HepG2 (cell line): ENCODE results near the gene SLC4A8. TPM values are rescaled to one million over a fixed set of nuclear protein-coding genes. Genes with fewer than 3 reads are reported as not detected.

ENCODE experiments used
- ATAC-seq: fragments of 200-7000 bp; cut with Tn5 transposase; 3 replicates; pipeline ENCODE4 v1.9.1; 2020; ENCODE audit warnings: mild to moderate bottlenecking, moderate library complexity
- BruUV-seq: library from RNA; stranded (reverse); fragments of 400-500 nt; replicated peaks from 2 replicates; lab custom pipeline; 2021; lab: Mats Ljungman, UMichigan
- CTCF ChIA-PET: fragments of 300-600 bp; formaldehyde crosslinking; extraction: SDS; loops from one replicate; lab custom pipeline; 2021; ENCODE audit warnings: low total read pairs, inconsistent platforms, low intra/inter-chr PET ratio; lab: Yijun Ruan, JAX
- POLR2A ChIA-PET: fragments of 350-600 bp; sonication (Branson Sonifier 250); formaldehyde crosslinking; loops from one replicate; lab custom pipeline; 2020; ENCODE audit warnings: antibody characterized with exemption, inconsistent platforms; lab: Yijun Ruan, JAX
- DNase-seq: peaks from one replicate; pipeline ENCODE4 v3.0.0-alpha.2; 2015; ENCODE audit warnings: low spot score
- FAIRE-seq: peaks from 3 replicates; lab custom pipeline; 2011; peaks lifted over from hg19 to GRCh38; lab: Jason Lieb, UNC
- H2AFZ ChIP-seq: one replicate; pipeline ENCODE4 v1.6.1; 2011; ENCODE audit warnings: low read length, inconsistent platforms
- H3K27ac ChIP-seq: fragments of 300-600 bp; 3 replicates; pipeline ENCODE4 v1.8.0; 2011; ENCODE audit warnings: mixed run types, mild to moderate bottlenecking, mixed read lengths, low read length, inconsistent platforms; ENCODE audit not compliant: insufficient read depth; ENCODE audit errors: extremely low read length
- H3K27me3 ChIP-seq, 2 experiments: fragments of 200-600 bp in 1 of 2; 2 replicates in 1 of 2; 3 replicates in 1 of 2; pipeline versions ENCODE4 v1.6.0 to v1.8.0; 2011; ENCODE audit warnings: low read length in 2 of 2, mild to moderate bottlenecking in 2 of 2, moderate library complexity in 2 of 2, inconsistent platforms in 1 of 2; ENCODE audit not compliant: insufficient read depth in 2 of 2, control insufficient read depth in 1 of 2
- H3K36me3 ChIP-seq, 2 experiments: fragments of 200-600 bp in 1 of 2; replicated peaks in 1 of 2; 2 replicates in 1 of 2; 3 replicates in 1 of 2; pipeline versions ENCODE4 v1.5.1 to v1.8.0; 2011; ENCODE audit warnings: low read length in 2 of 2, inconsistent platforms in 1 of 2; ENCODE audit not compliant: insufficient read depth in 2 of 2, control insufficient read depth in 1 of 2
- H3K4me1 ChIP-seq: 2 replicates; pipeline ENCODE4 v1.5.1; 2012; ENCODE audit warnings: low read length, inconsistent platforms; ENCODE audit not compliant: insufficient read depth
- H3K4me2 ChIP-seq: 2 replicates; pipeline ENCODE4 v1.6.0; 2011; ENCODE audit warnings: low read depth, low read length, inconsistent platforms
- H3K4me3 ChIP-seq, 3 experiments: fragments of 200-600 bp in 1 of 3; sonication (generic), shearing (Covaris generic) in 1 of 3; replicated peaks in 1 of 3; 2 replicates each; pipeline ENCODE4 v1.5.1; 2011 to 2016; ENCODE audit warnings: low read length in 3 of 3, inconsistent platforms in 2 of 3, low read depth in 2 of 3, mild to moderate bottlenecking in 2 of 3, control low read depth in 1 of 3, mixed read lengths in 1 of 3; ENCODE audit not compliant: insufficient read depth in 1 of 3
- H3K79me2 ChIP-seq: one replicate; pipeline ENCODE4 v1.6.1; 2011; ENCODE audit warnings: low read length, inconsistent platforms; ENCODE audit not compliant: insufficient read depth
- H3K9ac ChIP-seq: 2 replicates; pipeline ENCODE4 v1.6.0; 2011; ENCODE audit warnings: mild to moderate bottlenecking, low read depth, low read length, inconsistent platforms; ENCODE audit not compliant: insufficient read depth
- H3K9me3 ChIP-seq: 2 replicates; pipeline ENCODE4 v1.5.1; 2012; ENCODE audit warnings: mild to moderate bottlenecking, low read length
- H4K20me1 ChIP-seq: 2 replicates; pipeline ENCODE4 v1.6.0; 2011; ENCODE audit warnings: inconsistent platforms, mild to moderate bottlenecking, low read length, moderate library complexity; ENCODE audit not compliant: insufficient read depth
- CBX2 ChIP-seq, 2 experiments: fragments of 200-600 bp in 1 of 2; sonication (generic); formaldehyde crosslinking in 1 of 2; IDR thresholded peaks; 2 replicates each; pipeline versions ENCODE4 v1.7.0 to v1.8.1; 2018 to 2022; ENCODE audit warnings: low read depth in 2 of 2, low read length in 1 of 2, mild to moderate bottlenecking in 1 of 2, missing genetic modification reagents in 1 of 2
- GATAD1 ChIP-seq: IDR thresholded peaks from 2 replicates; pipeline ENCODE4 v1.6.1; 2016; ENCODE audit warnings: missing genetic modification reagents, missing compliant biosample characterization
- KAT7 ChIP-seq: IDR thresholded peaks from 2 replicates; pipeline ENCODE4 v1.6.1; 2018; ENCODE audit warnings: borderline replicate concordance, missing compliant biosample characterization
- MLXIP ChIP-seq: sonication (generic); formaldehyde crosslinking; IDR thresholded peaks from 2 replicates; pipeline ENCODE4 v1.9.0; 2021; ENCODE audit warnings: missing genetic modification reagents, borderline replicate concordance
- NBN ChIP-seq: fragments of 450-650 bp; conservative IDR thresholded peaks from 2 replicates; pipeline ENCODE4 v1.6.1; 2017
- REL ChIP-seq: sonication (generic); formaldehyde crosslinking; conservative IDR thresholded peaks from 2 replicates; pipeline ENCODE4 v1.8.0; 2022; ENCODE audit warnings: mild to moderate bottlenecking, missing genetic modification reagents, moderate library complexity
- SALL1 ChIP-seq: sonication (generic); formaldehyde crosslinking; IDR thresholded peaks from 2 replicates; pipeline ENCODE4 v1.8.0; 2022; ENCODE audit warnings: mild to moderate bottlenecking, missing genetic modification reagents
- ZFP1 ChIP-seq: IDR thresholded peaks from 2 replicates; pipeline ENCODE4 v1.6.1; 2016
- ZNF34 ChIP-seq: sonication (generic); formaldehyde crosslinking; IDR thresholded peaks from 2 replicates; pipeline ENCODE4 v1.4.0; 2020; ENCODE audit warnings: mild to moderate bottlenecking, missing genetic modification reagents, borderline replicate concordance
- ZNF451 ChIP-seq: sonication (generic); formaldehyde crosslinking; IDR thresholded peaks from 2 replicates; pipeline ENCODE4 v1.5.0; 2020; ENCODE audit warnings: mild to moderate bottlenecking, missing genetic modification reagents
- ZNF652 ChIP-seq: IDR thresholded peaks from 2 replicates; pipeline ENCODE4 v1.6.1; 2016; ENCODE audit warnings: low read depth, borderline replicate concordance
- ZSCAN12 ChIP-seq: sonication (generic); formaldehyde crosslinking; IDR thresholded peaks from 2 replicates; pipeline ENCODE4 v1.9.0; 2021; ENCODE audit warnings: mild to moderate bottlenecking, missing genetic modification reagents
- ZSCAN25 ChIP-seq: sonication (generic); formaldehyde crosslinking; IDR thresholded peaks from 2 replicates; pipeline ENCODE4 v1.8.0; 2022; ENCODE audit warnings: mild to moderate bottlenecking, missing genetic modification reagents
- WGBS: methylation state at CpG from one replicate; pipeline ENCODE4 v1.1.6; 2017; ENCODE audit warnings: low lambda C conversion rate; 5-methylcytosine and 5-hydroxymethylcytosine counted together
- in situ Hi-C: cut with HindIII; loops from 2 replicates; pipeline ENCODE4 v1.10.0; 2017; ENCODE audit warnings: low pct_unique_long_range_greater_than_20kb; ENCODE audit not compliant: extremely low pct_ligation_motif_present
- intact Hi-C: fragments of 100-400 bp; cut with micrococcal nuclease; formaldehyde crosslinking; loops from one replicate; pipeline ENCODE4 v1.10.0; 2022; ENCODE audit not compliant: unreplicated experiment
- polyA plus RNA-seq, 8 experiments: library from polyadenylated mRNA; depleted of rRNA in 3 of 8; stranded (reverse) in 7 of 8; unstranded in 1 of 8; fragments of >200 nt; fragmentation: Illumina TruSeq in 4 of 8; extraction: Trizol in 4 of 8; gene quantifications; 2 replicates each; pipeline versions ENCODE4 v1.2.1 to v1.2.3, GENCODE V29; 2011 to 2016; ENCODE audit warnings: low read depth in 4 of 8, missing spikeins in 1 of 8, mixed read lengths in 1 of 8; ENCODE audit not compliant: insufficient read depth in 1 of 8
- total RNA-seq, 5 experiments: library from RNA; depleted of rRNA; stranded (reverse); fragments of >200 nt; fragmentation: Illumina TruSeq; extraction: Trizol; gene quantifications; 2 replicates each; pipeline ENCODE4 v1.2.3, GENCODE V29; 2016; ENCODE audit warnings: low read depth in 1 of 5
- TF ChIP-seq, protein P1 (sequence below): sonication (generic); formaldehyde crosslinking; IDR thresholded peaks from 2 replicates; pipeline ENCODE4 v1.4.0; 2020; ENCODE audit warnings: missing genetic modification reagents
- TF ChIP-seq, protein P2 (sequence below): sonication (generic); formaldehyde crosslinking; IDR thresholded peaks from 2 replicates; pipeline ENCODE4 v1.9.0; 2022; ENCODE audit warnings: missing genetic modification reagents, mild to moderate bottlenecking, borderline replicate concordance

Gene SLC4A8
- total and polyA plus RNA-seq, 2 of the 13 experiments (the other 11 are each of a cell fraction or from before 2014, with no cell fraction given), result under 0.01 to 0.07 TPM

- FAIRE-seq (no peak), ATAC-seq (no peak), DNase-seq (no peak)
- Histone ChIP-seq H3K36me3 (no peaks in the 10 kb centered on the region), H3K9me3 (no peaks in the 10 kb centered on the region), H2AFZ (no peak overlapping the region), H3K9ac (no peak overlapping the region), H3K4me1 (no peaks in the 10 kb centered on the region), H3K79me2 (no peaks in the 10 kb centered on the region), H3K4me2 (no peak overlapping the region), H4K20me1 (no peaks in the 10 kb centered on the region), H3K4me3 (no peak overlapping the region), H3K27ac (no peak overlapping the region), H3K27me3 (peaks cover 0 to 2% of the 10 kb centered on the region in 2 experiments; a peak in 2 of 5 replicates)
- TF ChIP-seq ZNF34 (CRISPR knock-in tag), result no peak
- TF ChIP-seq, protein P1, sequence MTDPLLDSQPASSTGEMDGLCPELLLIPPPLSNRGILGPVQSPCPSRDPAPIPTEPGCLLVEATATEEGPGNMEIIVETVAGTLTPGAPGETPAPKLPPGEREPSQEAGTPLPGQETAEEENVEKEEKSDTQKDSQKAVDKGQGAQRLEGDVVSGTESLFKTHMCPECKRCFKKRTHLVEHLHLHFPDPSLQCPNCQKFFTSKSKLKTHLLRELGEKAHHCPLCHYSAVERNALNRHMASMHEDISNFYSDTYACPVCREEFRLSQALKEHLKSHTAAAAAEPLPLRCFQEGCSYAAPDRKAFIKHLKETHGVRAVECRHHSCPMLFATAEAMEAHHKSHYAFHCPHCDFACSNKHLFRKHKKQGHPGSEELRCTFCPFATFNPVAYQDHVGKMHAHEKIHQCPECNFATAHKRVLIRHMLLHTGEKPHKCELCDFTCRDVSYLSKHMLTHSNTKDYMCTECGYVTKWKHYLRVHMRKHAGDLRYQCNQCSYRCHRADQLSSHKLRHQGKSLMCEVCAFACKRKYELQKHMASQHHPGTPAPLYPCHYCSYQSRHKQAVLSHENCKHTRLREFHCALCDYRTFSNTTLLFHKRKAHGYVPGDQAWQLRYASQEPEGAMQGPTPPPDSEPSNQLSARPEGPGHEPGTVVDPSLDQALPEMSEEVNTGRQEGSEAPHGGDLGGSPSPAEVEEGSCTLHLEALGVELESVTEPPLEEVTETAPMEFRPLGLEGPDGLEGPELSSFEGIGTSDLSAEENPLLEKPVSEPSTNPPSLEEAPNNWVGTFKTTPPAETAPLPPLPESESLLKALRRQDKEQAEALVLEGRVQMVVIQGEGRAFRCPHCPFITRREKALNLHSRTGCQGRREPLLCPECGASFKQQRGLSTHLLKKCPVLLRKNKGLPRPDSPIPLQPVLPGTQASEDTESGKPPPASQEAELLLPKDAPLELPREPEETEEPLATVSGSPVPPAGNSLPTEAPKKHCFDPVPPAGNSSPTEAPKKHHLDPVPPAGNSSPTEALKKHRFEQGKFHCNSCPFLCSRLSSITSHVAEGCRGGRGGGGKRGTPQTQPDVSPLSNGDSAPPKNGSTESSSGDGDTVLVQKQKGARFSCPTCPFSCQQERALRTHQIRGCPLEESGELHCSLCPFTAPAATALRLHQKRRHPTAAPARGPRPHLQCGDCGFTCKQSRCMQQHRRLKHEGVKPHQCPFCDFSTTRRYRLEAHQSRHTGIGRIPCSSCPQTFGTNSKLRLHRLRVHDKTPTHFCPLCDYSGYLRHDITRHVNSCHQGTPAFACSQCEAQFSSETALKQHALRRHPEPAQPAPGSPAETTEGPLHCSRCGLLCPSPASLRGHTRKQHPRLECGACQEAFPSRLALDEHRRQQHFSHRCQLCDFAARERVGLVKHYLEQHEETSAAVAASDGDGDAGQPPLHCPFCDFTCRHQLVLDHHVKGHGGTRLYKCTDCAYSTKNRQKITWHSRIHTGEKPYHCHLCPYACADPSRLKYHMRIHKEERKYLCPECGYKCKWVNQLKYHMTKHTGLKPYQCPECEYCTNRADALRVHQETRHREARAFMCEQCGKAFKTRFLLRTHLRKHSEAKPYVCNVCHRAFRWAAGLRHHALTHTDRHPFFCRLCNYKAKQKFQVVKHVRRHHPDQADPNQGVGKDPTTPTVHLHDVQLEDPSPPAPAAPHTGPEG (CRISPR knock-in tag), result no peak
- TF ChIP-seq NBN, result no peak
- TF ChIP-seq MLXIP, result no peak
- TF ChIP-seq KAT7 (CRISPR knock-in tag), result no peak
- TF ChIP-seq ZNF652 (CRISPR knock-in tag), result no peak
- no peak for TF ChIP-seq SALL1 (CRISPR knock-in tag)
- no peak for TF ChIP-seq ZSCAN12 (CRISPR knock-in tag)
- TF ChIP-seq, protein P2, sequence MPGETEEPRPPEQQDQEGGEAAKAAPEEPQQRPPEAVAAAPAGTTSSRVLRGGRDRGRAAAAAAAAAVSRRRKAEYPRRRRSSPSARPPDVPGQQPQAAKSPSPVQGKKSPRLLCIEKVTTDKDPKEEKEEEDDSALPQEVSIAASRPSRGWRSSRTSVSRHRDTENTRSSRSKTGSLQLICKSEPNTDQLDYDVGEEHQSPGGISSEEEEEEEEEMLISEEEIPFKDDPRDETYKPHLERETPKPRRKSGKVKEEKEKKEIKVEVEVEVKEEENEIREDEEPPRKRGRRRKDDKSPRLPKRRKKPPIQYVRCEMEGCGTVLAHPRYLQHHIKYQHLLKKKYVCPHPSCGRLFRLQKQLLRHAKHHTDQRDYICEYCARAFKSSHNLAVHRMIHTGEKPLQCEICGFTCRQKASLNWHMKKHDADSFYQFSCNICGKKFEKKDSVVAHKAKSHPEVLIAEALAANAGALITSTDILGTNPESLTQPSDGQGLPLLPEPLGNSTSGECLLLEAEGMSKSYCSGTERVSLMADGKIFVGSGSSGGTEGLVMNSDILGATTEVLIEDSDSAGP (CRISPR knock-in tag), result no peak
- TF ChIP-seq GATAD1 (CRISPR knock-in tag), result no peak
- TF ChIP-seq CBX2 (IDR thresholded peaks at IDR 0.05; ENCODE audit: low read depth, low read length), result no peak
- TF ChIP-seq CBX2 (CRISPR knock-in tag; IDR thresholded peaks at IDR 0.05; ENCODE audit: low read depth), result no peak
- TF ChIP-seq REL (CRISPR knock-in tag), result no peak
- no peak for TF ChIP-seq ZSCAN25 (CRISPR knock-in tag)
- no peak for TF ChIP-seq ZFP1 (CRISPR knock-in tag)
- TF ChIP-seq ZNF451, result no peak
- in situ Hi-C loops (no loop called here), intact Hi-C loops (no loop called here)
- ChIA-PET CTCF (no interaction called here), POLR2A (no interaction called here)
- BruUV-seq, result no TSS peak
- 3% methylated on average over 3 of the region's 5 CpGs for WGBS
These were observed 98.1 kb downstream of the SLC4A8 start for GRCh38 chr12:51522696-51523095.
